GM23338 (cell line): ENCODE data around the gene FAM120A.

Experiments
- CREB1 ChIP-seq: fragments of 250-450 bp; sonication (Bioruptor Pico); IDR thresholded peaks from 2 replicates; pipeline ENCODE4 v1.5.0; 2020; ENCODE audit warnings: low read depth, mild to moderate bottlenecking, moderate library complexity
- CTCF ChIP-seq, 2 experiments: fragments of 200-600 bp in 1 of 2; sonication (generic) in 1 of 2; conservative IDR thresholded peaks; 2 replicates each; pipeline versions ENCODE4 v1.5.1 to v1.6.1; 2016 to 2017; ENCODE audit warnings: antibody characterized with exemption in 2 of 2, low read depth in 2 of 2, mild to moderate bottlenecking in 2 of 2, moderate library complexity in 1 of 2
- ETS1 ChIP-seq: IDR thresholded peaks from 2 replicates; pipeline ENCODE4 v1.6.1; 2016; ENCODE audit warnings: antibody characterized with exemption
- EZH2 ChIP-seq: fragments of 200-600 bp; sonication (generic); IDR thresholded peaks from one replicate; pipeline ENCODE4 v1.8.0; 2017; ENCODE audit warnings: antibody characterized with exemption, mild to moderate bottlenecking, low read depth; ENCODE audit not compliant: unreplicated experiment
- EZH2phosphoT487 ChIP-seq: fragments of 200-600 bp; sonication (generic); IDR thresholded peaks from one replicate; pipeline ENCODE4 v1.8.1; 2018; ENCODE audit warnings: antibody characterized with exemption; ENCODE audit not compliant: unreplicated experiment
- JUNB ChIP-seq: IDR thresholded peaks from one replicate; pipeline ENCODE4 v1.6.1; 2016; ENCODE audit warnings: antibody characterized with exemption; ENCODE audit not compliant: unreplicated experiment
- POLR2AphosphoS5 ChIP-seq: IDR thresholded peaks from 2 replicates; pipeline ENCODE4 v1.6.1; 2016; ENCODE audit warnings: antibody characterized with exemption, low read depth
- REST ChIP-seq: IDR thresholded peaks from one replicate; pipeline ENCODE4 v1.6.1; 2018; ENCODE audit warnings: antibody characterized with exemption; ENCODE audit not compliant: unreplicated experiment

GRCh38 chr9:93543117-93543516, 91.6 kb downstream of the FAM120A start:
- TF ChIP-seq CTCF (conservative IDR thresholded peaks at IDR 0.05; ENCODE audit: low read depth in 2 of 2) = no peak
- no peak for TF ChIP-seq EZH2
- no peak for TF ChIP-seq ETS1
- no peak for TF ChIP-seq POLR2AphosphoS5
- TF ChIP-seq REST = no peak
- no peak for TF ChIP-seq EZH2phosphoT487
- no peak for TF ChIP-seq JUNB
- TF ChIP-seq CREB1 (CRISPR knock-in tag) = no peak
